BLaER1 treated with 17β-estradiol and CSF1 and Interleukin-3, amounts not matched to agents 10 nM and 100 nM (cell line): ENCODE data around the gene PRRC2C.
A peak's percentile ranks its signal among the peaks of the same experiment; 100 is the strongest.
"Not testable (repeated sequence)": the region's sequence is repeated elsewhere in the genome, so short reads cannot be mapped to it uniquely, and the experiment has no call there.

Experiments
- H3K27ac ChIP-seq, 11 experiments: shearing (Covaris generic); formaldehyde crosslinking; 2 replicates each; pipeline ENCODE4 v1.8.1; 2022
- H3K27me3 ChIP-seq, 11 experiments: shearing (Covaris generic); formaldehyde crosslinking; 2 replicates each; pipeline ENCODE4 v1.8.1; 2022
- H3K36me3 ChIP-seq, 11 experiments: shearing (Covaris generic); formaldehyde crosslinking; 2 replicates each; pipeline ENCODE4 v1.8.1; 2022
- H3K4me1 ChIP-seq, 10 experiments: shearing (Covaris generic); formaldehyde crosslinking; 2 replicates each; pipeline ENCODE4 v1.8.1; 2022
- H3K4me2 ChIP-seq, 11 experiments: shearing (Covaris generic); formaldehyde crosslinking; 2 replicates each; pipeline ENCODE4 v1.8.1; 2022
- H3K4me3 ChIP-seq, 10 experiments: shearing (Covaris generic); formaldehyde crosslinking; 2 replicates each; pipeline ENCODE4 v1.8.1; 2022
- H3K9ac ChIP-seq, 11 experiments: shearing (Covaris generic); formaldehyde crosslinking; 2 replicates each; pipeline ENCODE4 v1.8.1; 2022
- H3K9me3 ChIP-seq, 11 experiments: shearing (Covaris generic); formaldehyde crosslinking; replicated peaks in 1 of 11; 2 replicates each; pipeline ENCODE4 v1.8.1; 2022
- H4K20me1 ChIP-seq, 11 experiments: shearing (Covaris generic); formaldehyde crosslinking; 2 replicates each; pipeline ENCODE4 v1.8.1; 2022
- Cebpa-rat ChIP-seq, 11 experiments: shearing (Covaris generic); IDR thresholded peaks; 2 replicates each; pipeline ENCODE4 v1.8.1; 2022

The PRRC2C gene

DNA sequence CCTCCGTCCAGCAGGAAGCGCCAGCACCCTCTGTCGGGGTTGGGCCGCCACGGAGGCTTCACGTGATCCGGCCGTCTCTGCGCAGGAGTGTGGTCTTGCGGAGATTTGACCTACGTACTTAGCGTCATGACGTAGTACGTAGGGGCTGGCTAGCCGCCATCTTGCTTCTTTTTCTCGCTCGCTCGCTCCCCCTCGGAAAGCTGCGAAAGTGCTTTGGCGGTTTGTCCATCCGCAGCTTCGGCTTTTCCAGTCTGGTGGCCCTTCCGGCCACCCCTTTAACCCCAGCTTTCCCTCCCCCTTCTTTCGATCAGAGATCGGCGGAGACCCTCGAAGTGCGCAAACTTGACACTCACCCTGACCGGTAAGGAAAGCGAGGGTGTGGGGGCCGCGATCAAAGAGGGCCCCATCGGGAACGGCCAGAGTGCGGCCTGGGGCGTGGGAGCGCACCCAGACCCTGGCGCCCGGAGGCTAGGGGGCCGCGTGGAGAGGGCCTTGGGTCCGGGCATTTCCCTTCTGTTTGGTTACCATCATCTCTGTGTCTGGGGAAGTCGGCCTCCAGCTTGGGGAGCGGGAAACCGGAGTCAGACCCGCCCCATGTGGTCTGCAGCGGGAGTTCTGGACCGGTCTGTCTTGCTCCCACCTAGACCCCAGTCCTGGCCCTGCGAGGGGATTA is at the start of gene PRRC2C:
PRRC2C (plus strand) TSS at position 156 of the 673 bp plus-strand sequence. CDS start 26,559 bp downstream, outside the sequence.
- no peaks in the 10 kb centered on the region; a peak in 1 of 22 replicates for H3K9me3 ChIP-seq
- peak within 1 kb of the TSS; percentile 91 to 100 (median 98) for H3K27ac ChIP-seq
- H3K9ac ChIP-seq: peak within 1 kb of the TSS; percentile 90 to 100 (median 97)
- H3K4me3 ChIP-seq: peak within 1 kb of the TSS; percentile 74 to 100 (median 91)
- TF ChIP-seq Cebpa-rat (IDR thresholded peaks at IDR 0.05): no peak
- H3K4me2 ChIP-seq: peak within 1 kb of the TSS; percentile 78 to 99 (median 90)
- no peaks in the 10 kb centered on the region for H3K27me3 ChIP-seq
- H3K4me1 ChIP-seq: peaks cover 28 to 52% (median 36%) of the 10 kb centered on the region in 10 experiments
- H4K20me1 ChIP-seq: peaks cover 44 to 51% (median 46%) of the 10 kb centered on the region in 11 experiments
- peaks cover 10 to 31% (median 21%) of the 10 kb centered on the region in 11 experiments; a peak in 20 of 22 replicates for H3K36me3 ChIP-seq

DNA sequence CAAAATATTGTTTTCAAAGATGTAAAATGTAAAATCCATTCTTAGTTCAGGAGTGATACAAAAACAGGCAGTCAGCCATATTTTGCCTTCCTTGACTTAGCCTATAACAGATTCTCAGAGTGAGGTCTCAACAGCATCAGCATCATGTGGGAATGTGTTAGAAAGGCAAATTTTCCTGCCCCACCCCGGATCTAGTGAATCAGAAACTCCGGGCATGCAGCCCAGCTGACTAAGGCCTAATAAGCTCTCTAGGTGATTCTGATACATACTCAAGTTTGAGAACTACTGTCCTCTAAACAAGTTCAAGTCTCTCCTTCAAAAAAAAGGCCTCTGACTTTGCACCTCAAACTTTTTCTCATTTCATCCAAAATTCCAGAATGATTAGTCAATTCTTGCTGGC is 46.9 kb upstream of the PRRC2C start:
- no peaks in the 10 kb centered on the region for H3K36me3 ChIP-seq
- no peaks in the 10 kb centered on the region for H4K20me1 ChIP-seq
- H3K4me1 ChIP-seq: peaks cover 0 to 32% (median 14%) of the 10 kb centered on the region in 10 experiments; a peak in 13 of 20 replicates
- no peak overlapping the region for H3K4me2 ChIP-seq
- H3K27ac ChIP-seq: no peak overlapping the region
- H3K9me3 ChIP-seq: peaks cover 0 to 13% (median 0%) of the 10 kb centered on the region in 11 experiments; a peak in 3 of 22 replicates
- no peak for TF ChIP-seq Cebpa-rat (IDR thresholded peaks at IDR 0.05)
- no peak overlapping the region for H3K9ac ChIP-seq
- no peak overlapping the region for H3K4me3 ChIP-seq
- no peaks in the 10 kb centered on the region for H3K27me3 ChIP-seq

DNA sequence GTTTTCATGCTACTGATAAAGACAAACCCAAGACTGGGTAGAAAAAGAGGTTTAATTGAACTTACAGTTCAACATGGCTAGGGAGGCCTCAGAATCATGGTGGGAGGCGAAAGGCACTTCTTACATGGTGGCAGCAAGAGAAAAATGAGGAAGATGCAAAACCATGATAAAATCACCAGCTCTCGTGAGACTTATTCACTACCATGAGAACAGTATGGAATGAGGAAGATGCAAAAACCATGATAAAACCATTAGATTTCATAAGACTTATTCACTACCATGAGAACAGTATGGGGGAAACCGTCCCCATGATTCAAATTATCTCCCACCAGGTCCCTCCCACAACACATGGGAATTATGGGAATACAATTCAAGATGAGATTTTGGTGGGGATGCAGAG is 45.1 kb upstream of the PRRC2C start:
- peaks cover 0 to 13% (median 0%) of the 10 kb centered on the region in 11 experiments; a peak in 3 of 22 replicates for H3K9me3 ChIP-seq
- not testable (repeated sequence) for H3K27me3 ChIP-seq, H3K36me3 ChIP-seq, H3K4me3 ChIP-seq, H4K20me1 ChIP-seq, H3K27ac ChIP-seq, H3K4me2 ChIP-seq, H3K9ac ChIP-seq
- peaks cover 0 to 16% (median 3%) of the 10 kb centered on the region in 10 experiments; a peak in 12 of 20 replicates for H3K4me1 ChIP-seq

DNA sequence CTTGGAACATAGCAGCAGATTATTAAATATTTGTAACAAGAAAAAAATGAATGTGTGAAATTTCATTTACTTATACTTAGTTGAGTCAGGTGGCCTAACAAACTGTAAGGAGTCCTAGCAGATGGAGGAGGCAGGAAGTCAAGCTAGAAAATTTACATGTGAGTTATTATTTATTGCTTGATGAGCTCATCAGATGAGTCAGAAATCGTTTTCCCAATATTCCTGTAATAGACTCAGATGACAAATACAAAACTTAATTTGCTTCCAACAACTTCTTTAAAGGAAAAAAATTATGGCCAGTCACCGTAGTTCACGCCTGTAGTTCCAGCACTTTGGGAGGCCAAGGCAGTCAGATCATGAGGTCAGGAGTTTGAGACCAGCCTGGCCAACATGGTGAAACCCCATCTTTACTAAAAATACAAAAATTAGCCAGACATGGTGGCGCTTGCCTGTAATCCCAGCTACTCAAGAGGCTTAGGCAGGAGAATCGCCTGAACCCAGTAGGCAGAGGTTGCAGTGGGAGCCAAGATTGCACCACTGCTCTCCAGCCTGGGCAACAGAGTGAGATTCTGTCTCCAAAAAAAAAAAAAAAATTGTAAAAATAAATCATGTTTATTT is 43.9 kb upstream of the PRRC2C start:
- H4K20me1 ChIP-seq, H3K4me3 ChIP-seq, H3K27me3 ChIP-seq, H3K36me3 ChIP-seq, H3K27ac ChIP-seq, H3K4me2 ChIP-seq, H3K4me1 ChIP-seq, H3K9ac ChIP-seq: not testable (repeated sequence)
- peaks cover 0 to 13% (median 0%) of the 10 kb centered on the region in 11 experiments; a peak in 3 of 22 replicates for H3K9me3 ChIP-seq

DNA sequence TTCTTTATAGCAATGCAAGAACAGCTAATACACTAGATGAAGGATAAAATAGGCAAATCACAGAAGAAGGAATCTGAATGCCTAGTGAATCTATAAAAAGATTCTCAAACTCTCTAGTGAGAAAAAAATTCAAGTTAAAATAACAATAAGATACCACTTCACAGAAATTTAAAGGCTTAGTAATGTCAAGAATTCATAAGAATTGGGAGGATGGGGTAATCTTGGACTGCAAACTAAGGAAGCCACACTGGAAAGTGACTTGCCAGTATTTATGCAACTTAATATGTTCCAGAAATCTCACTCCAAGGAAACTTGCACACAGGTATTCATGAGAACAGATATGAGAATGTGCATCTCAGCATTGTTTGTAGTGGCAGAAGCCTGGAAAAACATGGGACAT is 38.9 kb upstream of the PRRC2C start:
- Histone ChIP-seq H4K20me1 (no peaks in the 10 kb centered on the region), H3K4me2 (no peak overlapping the region), H3K36me3 (no peaks in the 10 kb centered on the region), H3K4me3 (no peak overlapping the region), H3K27ac (no peak overlapping the region), H3K4me1 (peaks cover 0 to 2% (median 0%) of the 10 kb centered on the region in 10 experiments; a peak in 2 of 20 replicates), H3K9ac (no peak overlapping the region), H3K27me3 (no peaks in the 10 kb centered on the region), H3K9me3 (no peaks in the 10 kb centered on the region)
- no peak for TF ChIP-seq Cebpa-rat (IDR thresholded peaks at IDR 0.05)

DNA sequence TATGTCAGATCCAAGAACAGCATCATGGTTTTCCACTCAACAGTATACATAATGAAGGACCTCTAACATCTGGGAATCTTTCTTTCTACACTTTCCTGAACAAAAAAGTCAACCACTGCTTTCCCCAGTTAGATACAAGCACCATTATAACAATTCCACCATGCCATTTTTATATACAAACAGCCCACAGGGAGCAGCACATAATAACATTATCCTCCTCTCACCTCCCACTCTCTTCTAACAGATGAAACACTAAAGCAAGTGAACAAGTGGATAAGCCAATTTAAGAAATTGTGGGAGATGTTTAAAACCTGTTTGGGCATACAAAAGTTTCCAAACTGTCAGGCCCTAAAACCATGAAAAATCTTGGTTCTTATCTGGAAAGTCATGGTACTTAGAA is 29.4 kb upstream of the PRRC2C start:
- H3K4me2 ChIP-seq: no peak overlapping the region
- no peak for TF ChIP-seq Cebpa-rat (IDR thresholded peaks at IDR 0.05)

DNA sequence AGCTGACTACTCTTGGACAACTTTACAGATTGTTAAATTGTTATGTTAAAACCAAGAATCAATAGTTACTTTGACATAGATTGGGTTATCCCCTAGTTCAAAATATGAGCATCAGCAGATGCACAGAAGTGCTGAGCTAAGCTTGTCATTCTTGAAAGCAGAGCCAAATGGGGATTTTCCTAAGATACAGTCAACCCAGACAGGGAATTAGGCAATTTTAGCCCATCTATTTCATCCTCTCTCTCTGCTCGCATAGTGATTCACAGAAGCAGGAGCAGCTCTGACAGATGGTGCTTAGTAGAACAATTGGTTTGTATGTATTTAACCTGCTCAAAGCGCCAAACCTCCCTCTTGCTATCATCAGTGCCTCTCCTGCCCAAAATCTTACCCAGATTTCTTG is 27.9 kb upstream of the PRRC2C start:
- peaks cover 0 to 9% (median 0%) of the 10 kb centered on the region in 10 experiments; a peak in 3 of 20 replicates for H3K4me1 ChIP-seq
- H3K4me3 ChIP-seq: no peak overlapping the region
- TF ChIP-seq Cebpa-rat (IDR thresholded peaks at IDR 0.05): no peak
- H3K27ac ChIP-seq: no peak overlapping the region
- H3K4me2 ChIP-seq: peak overlapping the region in 2 of 11 experiments; percentile 17 to 24; a peak in 4 of 22 replicates
- H3K27me3 ChIP-seq: no peaks in the 10 kb centered on the region
- H3K9ac ChIP-seq: no peak overlapping the region
- peaks cover 0 to 7% (median 3%) of the 10 kb centered on the region in 11 experiments; a peak in 5 of 22 replicates for H3K9me3 ChIP-seq
- H3K36me3 ChIP-seq: no peaks in the 10 kb centered on the region
- H4K20me1 ChIP-seq: no peaks in the 10 kb centered on the region

More for the DNA sequence above, 29.4 kb upstream of the PRRC2C start:
- Histone ChIP-seq H3K4me3 (no peak overlapping the region), H3K9me3 (peaks cover 0 to 15% (median 4%) of the 10 kb centered on the region in 11 experiments; a peak in 5 of 22 replicates), H3K27ac (no peak overlapping the region), H4K20me1 (no peaks in the 10 kb centered on the region), H3K4me1 (peaks cover 0 to 9% (median 0%) of the 10 kb centered on the region in 10 experiments; a peak in 3 of 20 replicates), H3K9ac (no peak overlapping the region), H3K27me3 (no peaks in the 10 kb centered on the region), H3K36me3 (no peaks in the 10 kb centered on the region)

DNA sequence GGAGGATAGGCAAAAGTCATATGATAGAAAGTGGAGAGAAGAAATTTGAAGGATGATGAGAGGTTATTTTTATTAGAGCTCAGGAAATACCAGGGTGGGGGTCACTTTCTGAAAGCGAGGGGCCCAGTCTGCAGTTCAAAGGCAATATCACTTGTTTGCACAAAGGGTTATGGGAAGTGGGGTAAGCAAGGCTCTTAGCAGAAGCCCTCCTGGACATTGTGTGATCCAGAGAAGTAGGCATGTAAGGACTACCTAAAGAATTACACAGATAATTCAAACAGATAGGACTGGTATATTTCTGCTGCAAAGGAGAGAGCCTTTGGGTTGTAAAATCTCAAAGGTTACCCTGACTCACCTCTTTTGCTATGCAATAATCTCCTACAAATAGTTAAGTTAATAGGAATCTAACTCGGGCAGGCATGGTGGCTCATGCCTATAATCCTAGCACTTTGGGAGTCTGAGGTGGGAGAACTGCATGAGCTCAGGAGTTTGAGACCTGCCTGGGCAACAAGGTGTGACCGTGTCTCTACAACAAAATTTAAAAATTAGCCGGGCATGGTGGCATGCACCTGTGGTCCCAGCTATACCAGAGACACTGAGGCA is 25.2 kb upstream of the PRRC2C start:
- Histone ChIP-seq H3K36me3 (no peaks in the 10 kb centered on the region), H3K4me1 (peaks cover 0 to 9% (median 0%) of the 10 kb centered on the region in 10 experiments; a peak in 3 of 20 replicates), H3K9ac (no peak overlapping the region), H3K27ac (no peak overlapping the region), H3K9me3 (0 out of 22 replicates have a peak, but pooled peaks cover 0 to 6% (median 0%) of the 10 kb centered on the region in 11 experiments), H3K4me2 (no peak overlapping the region), H3K27me3 (no peaks in the 10 kb centered on the region), H4K20me1 (no peaks in the 10 kb centered on the region), H3K4me3 (no peak overlapping the region)
- no peak for TF ChIP-seq Cebpa-rat (IDR thresholded peaks at IDR 0.05)

DNA sequence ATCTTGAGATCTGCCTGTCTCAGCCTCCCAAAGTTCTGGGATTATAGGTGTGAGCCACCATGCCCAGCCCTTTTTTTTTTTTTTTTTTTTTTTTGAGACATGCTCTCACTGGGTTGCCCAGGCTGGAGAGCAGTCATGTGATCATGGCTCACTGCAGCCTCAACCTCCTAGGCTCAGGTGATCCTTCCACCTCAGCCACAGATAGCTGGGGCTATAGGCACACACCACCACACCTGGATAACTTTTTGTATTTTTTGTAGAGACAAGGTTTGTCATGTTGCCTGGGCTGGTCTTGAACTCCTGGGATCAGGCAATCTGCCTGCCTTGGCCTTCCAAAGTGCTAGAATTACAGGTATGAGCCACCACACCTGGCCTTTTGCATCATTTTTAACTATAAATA is 17.7 kb upstream of the PRRC2C start:
- Histone ChIP-seq H3K4me3 (no peak overlapping the region), H3K27me3 (no peaks in the 10 kb centered on the region), H4K20me1 (no peaks in the 10 kb centered on the region), H3K9me3 (peaks cover 0 to under 1% (median 0%) of the 10 kb centered on the region in 11 experiments; a peak in 1 of 22 replicates), H3K4me2 (peak overlapping the region in 4 of 11 experiments; percentile 13 to 58 (median 39); a peak in 5 of 22 replicates), H3K4me1 (peaks cover 0 to 18% (median 0%) of the 10 kb centered on the region in 10 experiments; a peak in 8 of 20 replicates), H3K36me3 (no peaks in the 10 kb centered on the region), H3K9ac (no peak overlapping the region), H3K27ac (peak overlapping the region in 2 of 11 experiments; percentile 51 to 67; a peak in 3 of 22 replicates)
- no peak for TF ChIP-seq Cebpa-rat (IDR thresholded peaks at IDR 0.05)
